ENCODE measurements around the gene RBCK1.

DNA sequence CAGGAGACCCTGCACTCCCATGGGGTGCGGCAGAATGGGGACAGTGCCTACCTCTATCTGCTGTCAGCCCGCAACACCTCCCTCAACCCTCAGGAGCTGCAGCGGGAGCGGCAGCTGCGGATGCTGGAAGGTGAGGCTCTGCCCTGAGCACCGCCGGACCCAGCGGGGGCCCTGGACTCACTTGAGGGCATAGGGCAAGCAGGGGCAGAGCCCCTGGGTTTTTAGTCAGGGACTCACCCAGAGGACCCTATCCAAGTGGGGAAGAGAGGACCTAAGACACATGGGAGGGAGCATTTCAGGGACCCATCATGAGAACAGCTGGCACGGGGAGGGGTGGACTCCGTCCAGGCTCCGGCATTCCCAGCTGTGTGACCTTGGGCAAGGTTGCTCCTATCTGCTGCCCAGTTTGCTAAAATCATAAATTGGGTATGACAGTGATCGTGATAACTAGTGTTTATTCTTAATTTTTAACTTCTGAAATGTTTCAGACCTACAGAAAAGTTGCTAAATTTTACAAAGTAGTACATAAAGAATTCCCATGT lies 9.8 kb downstream of the RBCK1 start:
- TF ChIP-seq, protein P1, sequence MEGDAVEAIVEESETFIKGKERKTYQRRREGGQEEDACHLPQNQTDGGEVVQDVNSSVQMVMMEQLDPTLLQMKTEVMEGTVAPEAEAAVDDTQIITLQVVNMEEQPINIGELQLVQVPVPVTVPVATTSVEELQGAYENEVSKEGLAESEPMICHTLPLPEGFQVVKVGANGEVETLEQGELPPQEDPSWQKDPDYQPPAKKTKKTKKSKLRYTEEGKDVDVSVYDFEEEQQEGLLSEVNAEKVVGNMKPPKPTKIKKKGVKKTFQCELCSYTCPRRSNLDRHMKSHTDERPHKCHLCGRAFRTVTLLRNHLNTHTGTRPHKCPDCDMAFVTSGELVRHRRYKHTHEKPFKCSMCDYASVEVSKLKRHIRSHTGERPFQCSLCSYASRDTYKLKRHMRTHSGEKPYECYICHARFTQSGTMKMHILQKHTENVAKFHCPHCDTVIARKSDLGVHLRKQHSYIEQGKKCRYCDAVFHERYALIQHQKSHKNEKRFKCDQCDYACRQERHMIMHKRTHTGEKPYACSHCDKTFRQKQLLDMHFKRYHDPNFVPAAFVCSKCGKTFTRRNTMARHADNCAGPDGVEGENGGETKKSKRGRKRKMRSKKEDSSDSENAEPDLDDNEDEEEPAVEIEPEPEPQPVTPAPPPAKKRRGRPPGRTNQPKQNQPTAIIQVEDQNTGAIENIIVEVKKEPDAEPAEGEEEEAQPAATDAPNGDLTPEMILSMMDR (conservative IDR thresholded peaks at IDR 0.05): no peak
- TF ChIP-seq ZFX (IDR thresholded peaks at IDR 0.05): no peak
